Measurements from ENCODE around the gene SP9.

Gene SP9

GRCh38 chr2:174334781-174335251, at the start of gene SP9:
TSS of gene SP9 (plus strand) at chr2:174334954. CDS start at chr2:174335093, 139 bp downstream.
- no peak for FAIRE-seq
- DNase-seq (ENCODE audit: insufficient read length, low spot score), result no peak

- FAIRE-seq, result no peak
- DNase-seq (ENCODE audit: insufficient read length, low spot score), result no peak
Measured at GRCh38 chr2:174286172-174286571, 48.6 kb upstream of the SP9 start.

- DNase-seq (ENCODE audit: insufficient read length, low spot score) (no peak), FAIRE-seq (no peak)
Measured at GRCh38 chr2:174292908-174293307, 41.8 kb upstream of the SP9 start.

- FAIRE-seq, result no peak
- DNase-seq (ENCODE audit: insufficient read length, low spot score), result no peak
Measured at GRCh38 chr2:174300114-174300513, 34.6 kb upstream of the SP9 start.

- DNase-seq (ENCODE audit: insufficient read length, low spot score) (no peak), FAIRE-seq (no peak)
Measured at GRCh38 chr2:174312581-174313234, 22.0 kb upstream of the SP9 start.

GRCh38 chr2:174322149-174322548, 12.6 kb upstream of the SP9 start:
- DNase-seq (ENCODE audit: insufficient read length, low spot score), result no peak
- no peak for FAIRE-seq

- FAIRE-seq, result no peak
- no peak for DNase-seq (ENCODE audit: insufficient read length, low spot score)
Measured at GRCh38 chr2:174322746-174323145, 12.0 kb upstream of the SP9 start.

GRCh38 chr2:174324530-174324929, 10.2 kb upstream of the SP9 start:
- no peak for DNase-seq (ENCODE audit: insufficient read length, low spot score)
- FAIRE-seq, result no peak

- no peak for FAIRE-seq
- no peak for DNase-seq (ENCODE audit: insufficient read length, low spot score)
Measured at GRCh38 chr2:174325373-174326160, 9.2 kb upstream of the SP9 start.

GRCh38 chr2:174326161-174327020, 8.4 kb upstream of the SP9 start:
- DNase-seq (ENCODE audit: insufficient read length, low spot score) (no peak), FAIRE-seq (no peak)

- FAIRE-seq, result no peak
Measured at GRCh38 chr2:174327021-174327840, 7.5 kb upstream of the SP9 start.

GRCh38 chr2:174327841-174328113, 7.0 kb upstream of the SP9 start:
- FAIRE-seq, result no peak
- no peak for DNase-seq (ENCODE audit: insufficient read length, low spot score)

More at GRCh38 chr2:174327021-174327840, 7.5 kb upstream of the SP9 start:
- no peak for DNase-seq (ENCODE audit: insufficient read length, low spot score)

GRCh38 chr2:174328114-174328960, 6.4 kb upstream of the SP9 start:
- DNase-seq (ENCODE audit: insufficient read length, low spot score) (no peak), FAIRE-seq (no peak)

- DNase-seq (ENCODE audit: insufficient read length, low spot score), result no peak
- FAIRE-seq, result no peak
Measured at GRCh38 chr2:174328961-174329715, 5.6 kb upstream of the SP9 start.

GRCh38 chr2:174330945-174331594, 3.7 kb upstream of the SP9 start:
- DNase-seq (ENCODE audit: insufficient read length, low spot score) (no peak), FAIRE-seq (no peak)

GRCh38 chr2:174331595-174332216, 3.0 kb upstream of the SP9 start:
- FAIRE-seq (no peak), DNase-seq (ENCODE audit: insufficient read length, low spot score) (no peak)

GRCh38 chr2:174332217-174332963, 2.4 kb upstream of the SP9 start:
- no peak for DNase-seq (ENCODE audit: insufficient read length, low spot score)

More at GRCh38 chr2:174332217-174332963, 2.4 kb upstream of the SP9 start:
- FAIRE-seq, result peak; percentile 8
